ENCODE data around the gene CCDC93. TPM values are rescaled to one million over a fixed set of nuclear protein-coding genes. Genes with fewer than 3 reads are reported as not detected.

Gene CCDC93
- total RNA-seq, 1 experiment from 2014 or later: 18.7 TPM

- BruUV-seq (replicated peaks): no TSS peak
- no peaks in the 10 kb centered on the region for H3K27me3 ChIP-seq (ENCODE audit: insufficient read depth, low read length)
- no peaks in the 10 kb centered on the region for H3K79me2 ChIP-seq (ENCODE audit: insufficient read depth, low read length)
- H3K36me3 ChIP-seq (ENCODE audit: control insufficient read depth in 1 of 2, insufficient read depth in 2 of 2, low read length in 2 of 2): no peaks in the 10 kb centered on the region
- DNase-seq (ENCODE audit: low read depth, low spot score): no peak
- RAD21 ChIA-PET (ENCODE audit: low non-redundant PET in 1 of 2, low total read pairs in 2 of 2, uncharacterized antibody in 2 of 2, unreplicated experiment in 2 of 2): no interaction called here
- H3K27ac ChIP-seq (ENCODE audit: low read depth, low read length): no peak overlapping the region
- TF ChIP-seq CTCF (IDR thresholded peaks at IDR 0.05 in 2 of 3, conservative IDR thresholded peaks at IDR 0.05 in 1 of 3; ENCODE audit: borderline replicate concordance in 1 of 3, insufficient read depth in 1 of 3, low read depth in 2 of 3, low read length in 2 of 3) (no peak), ZNF274 (IDR thresholded peaks at IDR 0.05; ENCODE audit: low read depth, low read length) (no peak), RAD21 (IDR thresholded peaks at IDR 0.05; ENCODE audit: low read depth) (no peak), REST (IDR thresholded peaks at IDR 0.05; ENCODE audit: low read depth) (no peak), CBX3 (IDR thresholded peaks at IDR 0.05; ENCODE audit: low read depth) (no peak), SP1 (IDR thresholded peaks at IDR 0.05; ENCODE audit: low read depth) (no peak), ATF3 (IDR thresholded peaks at IDR 0.05) (no peak), CEBPB (IDR thresholded peaks at IDR 0.05; ENCODE audit: low read depth) (no peak), SIN3A (IDR thresholded peaks at IDR 0.05; ENCODE audit: low read depth) (no peak), FOSL1 (IDR thresholded peaks at IDR 0.05; ENCODE audit: low read depth) (no peak), ELF1 (IDR thresholded peaks at IDR 0.05; ENCODE audit: borderline replicate concordance, low read depth) (no peak), POLR2A (IDR thresholded peaks at IDR 0.05; ENCODE audit: borderline replicate concordance, extremely low read depth, insufficient read depth, insufficient read length) (no peak), EGR1 (IDR thresholded peaks at IDR 0.05; ENCODE audit: low read depth) (no peak), EZH2 (IDR thresholded peaks at IDR 0.05) (no peak), EZH2phosphoT487 (IDR thresholded peaks at IDR 0.05; ENCODE audit: borderline replicate concordance) (no peak), TCF7L2 (IDR thresholded peaks at IDR 0.05; ENCODE audit: borderline replicate concordance, extremely low read depth, insufficient read depth, insufficient read length) (no peak), POLR2AphosphoS5 (IDR thresholded peaks at IDR 0.05; ENCODE audit: low read depth, low read length) (no peak), ZFX (IDR thresholded peaks at IDR 0.05) (no peak)
- TF ChIP-seq, protein P1, sequence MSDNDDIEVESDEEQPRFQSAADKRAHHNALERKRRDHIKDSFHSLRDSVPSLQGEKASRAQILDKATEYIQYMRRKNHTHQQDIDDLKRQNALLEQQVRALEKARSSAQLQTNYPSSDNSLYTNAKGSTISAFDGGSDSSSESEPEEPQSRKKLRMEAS (IDR thresholded peaks at IDR 0.05): no peak
- TF ChIP-seq, protein P2, sequence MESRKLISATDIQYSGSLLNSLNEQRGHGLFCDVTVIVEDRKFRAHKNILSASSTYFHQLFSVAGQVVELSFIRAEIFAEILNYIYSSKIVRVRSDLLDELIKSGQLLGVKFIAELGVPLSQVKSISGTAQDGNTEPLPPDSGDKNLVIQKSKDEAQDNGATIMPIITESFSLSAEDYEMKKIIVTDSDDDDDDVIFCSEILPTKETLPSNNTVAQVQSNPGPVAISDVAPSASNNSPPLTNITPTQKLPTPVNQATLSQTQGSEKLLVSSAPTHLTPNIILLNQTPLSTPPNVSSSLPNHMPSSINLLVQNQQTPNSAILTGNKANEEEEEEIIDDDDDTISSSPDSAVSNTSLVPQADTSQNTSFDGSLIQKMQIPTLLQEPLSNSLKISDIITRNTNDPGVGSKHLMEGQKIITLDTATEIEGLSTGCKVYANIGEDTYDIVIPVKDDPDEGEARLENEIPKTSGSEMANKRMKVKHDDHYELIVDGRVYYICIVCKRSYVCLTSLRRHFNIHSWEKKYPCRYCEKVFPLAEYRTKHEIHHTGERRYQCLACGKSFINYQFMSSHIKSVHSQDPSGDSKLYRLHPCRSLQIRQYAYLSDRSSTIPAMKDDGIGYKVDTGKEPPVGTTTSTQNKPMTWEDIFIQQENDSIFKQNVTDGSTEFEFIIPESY (IDR thresholded peaks at IDR 0.05; ENCODE audit: extremely low read depth, insufficient replicate concordance, low read length): no peak
- no peak overlapping the region for H3K4me3 ChIP-seq (replicated peaks in 1 of 2; ENCODE audit: low read depth in 1 of 2, low read length in 2 of 2)
- H3K4me2 ChIP-seq (ENCODE audit: low read length): no peak overlapping the region
- ATAC-seq: no peak
- no peaks in the 10 kb centered on the region for H3K9me2 ChIP-seq (ENCODE audit: insufficient read depth)
- H2AFZ ChIP-seq (ENCODE audit: low read depth, low read length, poor library complexity, severe bottlenecking): no peak overlapping the region
- CTCF ChIA-PET: interaction anchor here (1.7 kb wide), 1 partner anchor 8 kb away, joined by 4 read pairs; no protein-coding TSS in a partner anchor
- H3K9ac ChIP-seq (ENCODE audit: low read length): no peak overlapping the region
- H4K20me1 ChIP-seq (ENCODE audit: insufficient read depth): no peaks in the 10 kb centered on the region
- H3K9me3 ChIP-seq (ENCODE audit: control insufficient read depth in 1 of 2, insufficient read depth in 1 of 2, low read depth in 1 of 2, low read length in 2 of 2): no peaks in the 10 kb centered on the region
- POLR2A ChIA-PET: interaction anchor here (1.0 kb wide), 1 partner anchor 74 kb away, joined by 3 read pairs; no protein-coding TSS in a partner anchor
- H3K4me1 ChIP-seq (ENCODE audit: control insufficient read depth in 1 of 2, insufficient read depth in 2 of 2, low read length in 2 of 2): peaks cover 0 to 23% of the 10 kb centered on the region in 2 experiments; a peak in 2 of 4 replicates
- intact Hi-C loops (cut with micrococcal nuclease): no loop called here
Measured at GRCh38 chr2:118051826-118052358, 38.0 kb upstream of the CCDC93 start.
